ENCODE results near the gene TLR10.

The TLR10 gene

DNA sequence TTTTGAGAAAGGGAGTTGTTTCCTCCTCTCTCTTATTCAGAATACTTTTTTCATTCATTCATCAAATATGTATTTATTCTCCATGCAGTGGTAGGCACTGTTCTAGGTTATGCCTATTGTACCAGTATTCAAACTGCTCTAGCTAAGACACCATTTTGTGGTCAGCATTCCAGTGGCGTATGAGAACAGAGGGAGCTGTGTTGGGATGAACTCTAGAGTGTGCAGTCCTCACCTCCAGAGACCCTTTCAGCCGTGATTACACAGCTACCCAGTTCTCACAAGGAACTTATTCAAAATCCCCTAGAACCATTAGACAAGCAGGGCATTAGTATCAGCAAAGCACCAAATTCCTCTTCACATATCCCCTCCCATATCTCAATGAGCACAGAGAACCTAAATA, 17.6 kb upstream of the TLR10 start:
- Histone ChIP-seq H3K4me3 (ENCODE audit: low read depth, low read length) (no peak overlapping the region), H3K27ac (no peak overlapping the region), H3K27me3 (ENCODE audit: insufficient read depth, low read depth, severe bottlenecking) (no peaks in the 10 kb centered on the region), H3K9me3 (ENCODE audit: severe bottlenecking) (peaks cover 5% of the 10 kb centered on the region), H3K36me3 (no peaks in the 10 kb centered on the region)
- TF ChIP-seq, protein P1, sequence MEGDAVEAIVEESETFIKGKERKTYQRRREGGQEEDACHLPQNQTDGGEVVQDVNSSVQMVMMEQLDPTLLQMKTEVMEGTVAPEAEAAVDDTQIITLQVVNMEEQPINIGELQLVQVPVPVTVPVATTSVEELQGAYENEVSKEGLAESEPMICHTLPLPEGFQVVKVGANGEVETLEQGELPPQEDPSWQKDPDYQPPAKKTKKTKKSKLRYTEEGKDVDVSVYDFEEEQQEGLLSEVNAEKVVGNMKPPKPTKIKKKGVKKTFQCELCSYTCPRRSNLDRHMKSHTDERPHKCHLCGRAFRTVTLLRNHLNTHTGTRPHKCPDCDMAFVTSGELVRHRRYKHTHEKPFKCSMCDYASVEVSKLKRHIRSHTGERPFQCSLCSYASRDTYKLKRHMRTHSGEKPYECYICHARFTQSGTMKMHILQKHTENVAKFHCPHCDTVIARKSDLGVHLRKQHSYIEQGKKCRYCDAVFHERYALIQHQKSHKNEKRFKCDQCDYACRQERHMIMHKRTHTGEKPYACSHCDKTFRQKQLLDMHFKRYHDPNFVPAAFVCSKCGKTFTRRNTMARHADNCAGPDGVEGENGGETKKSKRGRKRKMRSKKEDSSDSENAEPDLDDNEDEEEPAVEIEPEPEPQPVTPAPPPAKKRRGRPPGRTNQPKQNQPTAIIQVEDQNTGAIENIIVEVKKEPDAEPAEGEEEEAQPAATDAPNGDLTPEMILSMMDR (IDR thresholded peaks at IDR 0.05; ENCODE audit: low read depth, low read length) = no peak
- no peak for DNase-seq

DNA sequence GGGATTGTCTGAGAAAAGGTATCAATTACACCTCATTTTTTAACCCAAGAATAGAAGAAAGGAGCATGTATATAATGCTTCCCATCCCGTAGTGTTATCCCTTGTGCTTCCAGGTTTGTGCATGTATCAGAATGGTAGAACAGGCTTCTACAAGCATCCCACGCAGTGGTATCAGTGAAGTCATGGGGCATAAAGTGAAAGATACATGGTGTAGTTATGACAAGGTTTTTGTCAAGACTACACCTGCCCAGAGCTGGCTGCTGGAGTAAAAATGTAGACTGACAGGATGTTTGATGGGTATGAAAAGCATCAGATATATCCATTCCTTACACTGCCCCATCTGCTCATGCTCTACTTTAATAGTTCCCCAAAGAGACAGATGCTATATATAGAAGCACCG, 12.3 kb upstream of the TLR10 start:
- DNase-seq = no peak
- no peak overlapping the region for H3K4me3 ChIP-seq (ENCODE audit: low read depth, low read length)
- H3K27ac ChIP-seq = no peak overlapping the region
- H3K36me3 ChIP-seq = no peaks in the 10 kb centered on the region
- no peaks in the 10 kb centered on the region for H3K27me3 ChIP-seq (ENCODE audit: insufficient read depth, low read depth, severe bottlenecking)
- no peaks in the 10 kb centered on the region for H3K9me3 ChIP-seq (ENCODE audit: severe bottlenecking)
- TF ChIP-seq, protein P1 (IDR thresholded peaks at IDR 0.05; ENCODE audit: low read depth, low read length) = no peak

DNA sequence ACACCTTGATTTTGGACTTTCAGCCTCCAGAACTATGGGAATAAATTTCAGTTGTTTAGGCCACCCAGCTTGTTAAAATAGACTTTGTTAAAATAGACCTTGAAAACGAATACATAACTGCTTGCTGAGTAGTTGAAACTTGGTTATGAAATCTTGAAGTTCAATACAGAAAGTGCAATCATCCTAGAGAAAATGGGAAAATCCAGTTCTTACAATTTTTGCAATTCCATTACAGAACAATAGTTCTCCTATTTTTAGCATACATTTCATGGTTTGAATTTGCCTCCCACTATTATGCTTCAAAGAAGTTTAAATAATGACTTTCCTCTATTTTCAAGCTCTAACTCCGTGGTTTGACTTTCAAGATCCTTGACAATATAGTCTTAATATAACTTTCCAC, 11.3 kb upstream of the TLR10 start:
- Histone ChIP-seq H3K4me3 (ENCODE audit: low read depth, low read length) (no peak overlapping the region), H3K27ac (no peak overlapping the region), H3K36me3 (no peaks in the 10 kb centered on the region), H3K9me3 (ENCODE audit: severe bottlenecking) (peaks cover 2% of the 10 kb centered on the region), H3K27me3 (ENCODE audit: insufficient read depth, low read depth, severe bottlenecking) (no peaks in the 10 kb centered on the region)
- TF ChIP-seq, protein P1 (IDR thresholded peaks at IDR 0.05; ENCODE audit: low read depth, low read length) = no peak
- no peak for DNase-seq

DNA sequence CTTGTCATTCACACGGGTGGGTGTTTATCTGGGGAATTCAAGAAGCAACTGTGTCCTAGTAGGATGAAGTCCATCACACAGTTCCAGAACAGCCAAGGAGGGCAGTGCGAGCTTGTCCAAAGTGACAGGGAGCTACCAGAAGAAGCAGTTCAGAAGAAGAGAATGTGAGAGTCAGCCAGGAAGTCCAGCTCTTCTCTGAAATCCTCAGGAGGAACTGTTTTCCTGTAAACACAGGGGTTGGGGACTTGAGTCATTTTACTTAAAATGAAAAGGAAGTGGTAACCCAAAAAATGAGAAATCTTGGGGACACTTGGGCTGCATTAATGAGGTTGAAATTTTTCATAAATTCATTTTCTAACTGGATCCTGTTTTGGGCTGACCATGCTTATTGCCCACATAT, 8.2 kb upstream of the TLR10 start:
- no peak for DNase-seq
- TF ChIP-seq, protein P1 (IDR thresholded peaks at IDR 0.05; ENCODE audit: low read depth, low read length) = no peak
- Histone ChIP-seq H3K27ac (no peak overlapping the region), H3K27me3 (ENCODE audit: insufficient read depth, low read depth, severe bottlenecking) (no peaks in the 10 kb centered on the region), H3K9me3 (ENCODE audit: severe bottlenecking) (peaks cover 2% of the 10 kb centered on the region), H3K4me3 (ENCODE audit: low read depth, low read length) (no peak overlapping the region), H3K36me3 (no peaks in the 10 kb centered on the region)

DNA sequence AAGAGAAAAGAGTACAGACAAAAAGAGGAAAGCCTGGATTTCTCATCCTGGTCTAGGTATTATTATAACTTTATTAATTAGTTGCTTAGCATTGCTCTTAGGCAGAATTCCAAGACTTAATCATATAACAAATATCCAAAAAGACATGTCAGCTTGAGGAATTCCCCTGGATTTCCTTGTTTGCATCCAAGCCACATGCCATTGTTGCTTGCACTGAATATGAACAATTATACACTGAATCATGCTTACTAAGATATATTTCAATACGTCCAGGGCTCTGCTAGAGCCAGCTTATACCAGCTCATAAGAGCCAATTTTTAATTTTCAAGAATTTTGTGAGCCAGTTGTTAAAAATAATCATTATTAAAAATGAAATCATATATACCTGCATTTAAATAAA, 5.5 kb upstream of the TLR10 start:
- Histone ChIP-seq H3K9me3 (ENCODE audit: severe bottlenecking) (peaks cover 2% of the 10 kb centered on the region), H3K4me3 (ENCODE audit: low read depth, low read length) (no peak overlapping the region), H3K27me3 (ENCODE audit: insufficient read depth, low read depth, severe bottlenecking) (no peaks in the 10 kb centered on the region), H3K36me3 (no peaks in the 10 kb centered on the region), H3K27ac (no peak overlapping the region)
- DNase-seq = no peak
- TF ChIP-seq, protein P1 (IDR thresholded peaks at IDR 0.05; ENCODE audit: low read depth, low read length) = no peak

DNA sequence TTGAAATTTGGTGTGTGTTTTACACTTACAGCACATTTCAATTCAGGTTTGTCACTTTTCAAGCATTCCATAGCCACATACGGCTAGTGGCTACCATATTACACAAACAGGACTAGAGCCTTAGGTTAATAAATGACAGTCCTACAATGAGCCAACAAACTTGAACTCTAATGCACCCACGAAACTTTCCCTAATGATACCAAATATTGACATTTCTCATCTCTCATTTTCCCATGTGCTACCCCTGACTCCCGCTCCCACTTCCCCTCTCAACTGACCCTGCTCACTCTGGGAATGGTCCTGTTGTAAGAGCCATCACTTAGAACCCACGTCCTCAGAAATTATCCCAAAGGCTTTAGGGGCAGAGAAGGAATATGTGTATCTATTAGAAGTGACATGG, 4.9 kb upstream of the TLR10 start:
- Histone ChIP-seq H3K27me3 (ENCODE audit: insufficient read depth, low read depth, severe bottlenecking) (no peaks in the 10 kb centered on the region), H3K4me3 (ENCODE audit: low read depth, low read length) (no peak overlapping the region), H3K27ac (no peak overlapping the region), H3K9me3 (ENCODE audit: severe bottlenecking) (peaks cover 2% of the 10 kb centered on the region), H3K36me3 (no peaks in the 10 kb centered on the region)
- TF ChIP-seq, protein P1 (IDR thresholded peaks at IDR 0.05; ENCODE audit: low read depth, low read length) = no peak
- DNase-seq = no peak

All from WERI-Rb-1 (cell line).